Left hindlimb (tissue), 1 donor: Measurements from ENCODE around the gene ACAP1.
A peak's percentile ranks its signal among the peaks of the same experiment; 100 is the strongest.

ENCODE experiments used
- DNase-seq: peaks from one replicate; pipeline ENCODE4 v3.0.0-alpha.2; 2018

Gene ACAP1

DNA sequence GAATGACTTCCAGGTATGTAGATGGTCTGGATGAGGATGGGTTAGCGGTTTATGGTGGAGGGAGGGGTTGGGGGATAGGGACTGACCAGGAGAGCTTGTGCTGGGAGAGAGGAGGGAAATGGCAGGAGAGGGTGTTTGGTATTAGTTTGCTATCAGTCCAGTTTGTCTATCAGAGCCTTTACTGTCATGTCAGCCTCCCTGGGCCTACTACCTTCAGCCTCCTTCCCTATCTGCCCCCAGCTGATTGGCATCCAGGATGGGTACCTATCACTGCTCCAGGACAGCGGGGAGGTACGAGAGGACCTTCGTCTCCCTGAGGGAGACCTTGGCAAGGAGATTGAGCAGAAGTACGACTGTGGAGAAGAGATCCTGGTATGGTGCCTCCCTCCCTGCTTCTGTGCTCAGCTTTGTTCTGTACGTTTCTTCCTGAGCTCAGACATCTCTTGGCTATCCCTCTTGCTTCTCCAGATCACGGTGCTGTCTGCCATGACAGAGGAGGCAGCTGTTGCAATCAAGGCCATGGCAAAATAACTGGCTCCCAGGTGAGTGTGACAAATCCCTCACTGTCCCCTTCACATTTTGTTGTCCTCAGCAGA lies 25.1 kb upstream of the ACAP1 start:
- no peak for DNase-seq

DNA sequence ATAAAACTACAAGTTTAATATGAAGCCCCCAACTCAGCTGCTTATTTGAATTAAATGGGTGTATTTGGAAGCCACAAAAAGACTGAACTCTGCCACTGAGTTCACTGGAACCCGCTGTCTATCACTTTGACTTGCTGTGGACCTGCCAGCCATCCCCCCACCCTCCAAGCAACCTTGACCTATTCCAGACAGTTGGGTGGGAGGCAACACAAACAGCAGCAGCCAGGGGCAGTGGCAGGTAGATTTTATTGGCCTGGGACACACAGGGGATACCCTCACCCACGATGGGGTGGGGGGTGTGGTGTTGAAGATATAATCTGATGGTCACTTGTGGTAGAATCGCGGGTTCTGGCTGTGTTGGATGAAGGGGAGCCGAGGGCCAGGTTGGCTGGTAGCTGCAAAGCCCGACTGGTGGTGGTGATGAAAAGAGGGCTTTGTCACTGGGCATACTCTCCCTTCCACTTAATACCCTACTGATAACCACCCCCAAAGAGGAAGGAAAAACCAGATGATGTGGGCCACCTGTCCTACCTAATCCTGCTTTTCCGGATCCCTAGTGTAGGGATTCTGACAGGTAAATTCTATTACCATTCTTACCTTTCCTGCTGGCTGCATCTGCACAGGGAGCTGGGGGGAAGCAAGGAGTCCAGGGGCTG lies 23.8 kb upstream of the ACAP1 start:
- no peak for DNase-seq

DNA sequence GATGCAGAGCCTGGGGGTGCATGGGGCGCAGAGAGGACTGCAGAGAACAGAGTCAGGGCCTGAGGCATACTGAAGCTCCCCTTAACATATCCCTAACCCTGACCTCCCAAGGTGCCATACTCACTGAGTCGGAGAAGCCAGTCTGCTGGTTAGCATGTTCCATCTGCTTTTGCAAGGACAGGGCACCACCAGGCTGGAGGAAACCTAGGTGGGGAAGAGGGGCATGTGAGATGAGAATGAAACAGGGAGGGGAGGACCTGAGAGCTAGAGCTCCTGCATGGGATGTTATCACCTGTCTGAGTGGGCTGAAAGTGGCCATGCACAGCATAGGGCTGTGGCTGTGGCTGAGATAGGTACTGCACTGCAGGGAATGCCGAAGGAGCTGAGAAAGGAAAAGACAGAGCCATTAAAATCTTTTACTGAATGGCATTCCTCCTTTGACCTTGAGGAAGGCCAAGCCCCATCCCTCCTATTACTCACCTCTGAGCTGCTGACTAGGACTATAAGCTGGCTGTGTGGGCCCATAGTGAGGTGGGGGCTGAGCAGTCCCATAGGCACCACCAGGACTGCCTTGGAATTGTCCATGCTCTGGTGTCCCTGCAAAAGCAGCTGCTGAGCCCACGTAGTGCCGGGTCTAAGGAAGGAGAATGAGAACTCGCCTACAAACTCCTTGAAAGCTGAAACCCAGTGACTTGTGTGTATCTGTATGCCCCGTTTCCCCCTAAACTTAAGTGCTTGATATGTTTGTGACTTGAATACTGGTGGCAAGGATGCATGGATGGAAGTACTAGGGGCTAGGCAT lies 23.0 kb upstream of the ACAP1 start:
- no peak for DNase-seq

DNA sequence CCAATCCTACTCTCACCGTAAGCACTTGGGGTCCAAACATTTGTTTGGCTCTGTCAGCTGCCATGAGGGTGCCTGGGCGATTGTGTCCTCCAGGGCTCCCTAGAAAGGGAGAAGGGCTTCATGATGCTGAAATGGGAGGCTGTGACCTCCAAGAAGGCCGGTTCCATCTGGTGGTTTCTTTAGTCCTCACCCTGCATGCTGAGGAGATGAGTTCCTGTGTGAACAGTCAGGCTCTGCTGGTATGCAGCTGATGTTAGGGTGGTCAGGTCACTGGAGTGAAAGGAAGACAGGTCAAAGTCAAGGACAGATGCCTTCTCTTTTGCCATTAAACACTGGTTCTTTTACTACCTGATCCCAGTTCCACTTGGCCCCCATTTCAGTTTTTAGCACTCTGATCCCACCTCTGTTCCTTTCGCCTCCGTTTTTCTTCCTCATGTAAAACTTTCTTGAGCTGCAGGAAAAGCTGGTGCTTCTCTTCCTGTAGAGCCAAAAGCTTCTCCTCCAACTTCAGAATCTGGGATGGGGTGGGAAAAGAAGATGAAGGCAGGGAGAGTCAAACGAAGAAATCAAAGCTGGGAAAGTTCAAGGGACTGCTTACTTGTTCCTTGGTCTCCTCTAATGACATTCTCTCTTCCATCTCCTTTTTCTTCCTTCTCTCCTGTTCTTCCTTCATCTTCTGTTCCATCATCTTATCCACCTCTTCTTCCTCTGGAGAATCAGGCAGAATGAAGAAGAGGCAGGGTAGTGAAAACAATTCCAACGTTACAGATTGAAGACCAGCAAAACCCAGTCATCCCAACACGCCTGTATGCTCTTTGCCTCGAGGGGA lies 22.2 kb upstream of the ACAP1 start:
- DNase-seq, result no peak

DNA sequence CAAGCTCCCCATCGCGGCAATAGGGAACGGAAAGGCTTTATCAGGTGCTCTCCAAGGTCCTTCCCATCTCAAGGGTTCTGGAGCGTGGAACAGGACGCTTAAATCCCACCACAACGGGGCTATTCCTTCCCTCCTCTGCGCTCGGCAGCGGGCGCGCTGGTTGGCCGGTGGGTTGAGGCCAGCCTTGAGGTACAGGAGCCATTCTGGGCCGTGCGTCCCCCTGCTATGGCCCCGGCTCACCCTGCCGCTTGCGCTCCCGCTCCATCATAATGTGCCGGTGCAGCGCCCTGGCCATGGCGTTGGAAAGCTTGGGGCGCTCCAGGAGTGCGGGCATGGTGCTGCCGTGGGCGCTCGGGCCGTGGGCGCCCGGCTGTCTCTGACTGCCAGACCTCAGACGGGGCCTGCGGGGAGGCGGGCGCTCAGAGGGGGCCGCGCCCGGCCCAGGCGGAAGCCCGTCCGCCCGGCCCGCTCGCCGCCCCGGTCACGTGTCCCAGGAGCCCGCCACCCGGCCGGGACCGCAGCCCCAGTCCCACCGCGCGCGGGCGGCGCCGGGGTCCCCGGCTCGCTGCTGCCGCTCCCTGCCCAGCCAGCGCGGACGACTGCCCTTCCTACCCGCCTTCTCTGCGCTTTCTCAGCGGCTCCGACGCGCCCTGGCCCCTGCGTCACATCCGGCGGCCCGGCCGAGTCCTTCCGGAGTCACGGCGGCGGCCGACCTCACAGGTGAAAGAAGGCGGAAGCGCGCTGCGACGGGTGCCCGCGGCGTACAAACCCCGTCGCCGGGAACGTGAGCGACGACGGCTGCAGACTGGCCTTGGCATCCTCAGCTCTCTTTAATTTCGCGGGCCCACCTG lies 21.4 kb upstream of the ACAP1 start, which contains the start of gene GPS2:
GPS2 (minus strand) TSS at position 642 of the 851 bp plus-strand sequence; CDS start at position 334, 308 bp downstream.
- peak; percentile 91 for DNase-seq

DNA sequence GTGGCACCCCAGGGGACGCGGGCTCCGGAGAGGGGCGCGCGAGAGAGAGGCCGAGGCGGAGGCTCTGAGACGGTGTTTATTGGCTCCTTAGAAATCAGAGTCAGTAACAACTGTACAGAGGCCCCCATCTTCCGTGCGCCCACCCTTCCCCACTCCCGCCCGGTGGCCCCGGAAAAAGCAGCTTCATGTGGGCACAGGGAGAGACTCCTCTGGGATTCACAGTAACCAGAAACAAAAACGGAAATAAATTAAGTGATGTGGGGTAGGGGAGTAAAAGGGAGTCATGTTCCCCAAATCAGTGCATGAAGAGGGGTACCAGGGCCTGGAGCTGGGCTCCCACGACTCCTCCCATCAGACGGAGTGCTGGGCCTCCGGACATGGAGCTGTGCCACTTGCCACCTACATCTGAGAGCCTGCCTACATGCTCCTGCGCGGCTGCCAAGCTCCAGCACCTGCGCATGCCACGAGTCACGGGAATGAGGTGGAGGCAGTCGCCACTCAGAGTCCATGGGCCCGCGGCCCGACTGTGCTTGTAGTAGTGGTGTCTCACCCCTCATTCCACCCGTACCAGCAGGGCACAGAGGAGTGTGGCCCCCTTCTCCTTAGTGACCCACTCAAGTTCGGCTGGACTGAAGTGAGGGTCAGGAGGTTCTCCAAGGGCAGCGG lies 20.6 kb upstream of the ACAP1 start:
- no peak for DNase-seq

DNA sequence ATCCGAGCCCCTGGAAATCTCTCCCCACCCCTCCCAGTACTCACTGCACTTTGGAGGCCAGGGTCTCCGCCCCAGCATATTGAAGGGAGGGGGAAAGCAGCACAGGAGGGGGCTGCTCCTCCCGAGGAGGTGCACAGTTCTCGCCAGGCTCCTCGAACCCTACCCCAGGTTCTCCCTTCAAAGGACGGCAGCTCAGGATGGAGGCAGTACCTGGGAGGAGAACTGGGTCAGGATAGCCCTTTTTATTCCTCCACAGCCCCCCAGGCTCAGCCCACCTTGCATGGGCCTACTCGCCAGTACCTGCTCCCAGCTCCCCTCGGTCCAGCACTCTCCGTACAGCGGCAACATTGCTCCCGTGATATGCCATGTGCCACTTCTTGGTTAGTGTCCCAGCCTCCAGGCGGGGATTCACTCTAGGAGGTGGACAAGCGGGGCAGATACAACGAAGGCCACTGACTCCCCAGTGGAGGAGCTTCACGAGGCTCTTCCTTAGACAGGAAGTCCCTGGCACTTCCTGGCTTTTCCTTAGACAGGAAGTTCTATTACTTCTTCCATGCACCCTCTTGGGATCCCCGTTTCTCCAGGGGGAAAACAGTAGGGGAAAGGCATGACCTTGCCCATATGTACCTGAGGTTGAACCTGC lies 19.0 kb upstream of the ACAP1 start:
- DNase-seq, result no peak

DNA sequence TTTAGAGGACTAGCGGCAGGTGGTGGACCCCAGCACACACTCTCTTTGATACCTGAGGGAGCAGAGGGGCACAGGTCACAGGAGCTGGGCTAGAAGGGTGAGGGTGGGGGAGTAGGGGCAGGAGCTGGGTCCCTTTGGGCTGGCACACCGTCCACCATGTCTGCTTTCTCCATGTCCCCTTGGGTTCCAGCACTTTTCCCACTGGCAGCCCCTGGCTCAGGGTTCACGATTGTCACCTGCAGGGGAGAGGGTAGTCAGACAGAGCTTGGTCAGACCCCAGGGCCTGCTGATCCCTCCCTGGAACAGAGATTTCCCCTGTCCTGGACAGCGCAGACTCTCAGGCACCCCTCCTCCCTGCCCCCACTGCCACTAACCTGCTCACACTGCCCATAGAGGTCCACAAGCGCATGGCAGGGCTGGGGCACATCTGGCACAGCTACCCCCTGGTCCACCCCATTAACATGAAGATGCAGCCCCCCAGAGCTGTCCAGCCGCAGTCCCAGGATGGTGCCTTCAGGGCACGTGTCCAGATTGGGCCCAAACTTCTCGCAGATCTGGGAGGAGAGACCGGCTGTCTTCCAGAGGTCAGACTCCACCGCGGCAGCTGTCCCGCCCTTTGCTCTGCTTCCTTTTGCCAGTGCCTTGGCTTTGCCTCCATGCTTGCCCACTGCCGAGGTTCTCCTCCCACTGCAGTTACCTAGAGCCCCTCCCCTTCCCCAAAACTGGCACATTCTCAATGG lies 18.0 kb upstream of the ACAP1 start:
- no peak for DNase-seq

DNA sequence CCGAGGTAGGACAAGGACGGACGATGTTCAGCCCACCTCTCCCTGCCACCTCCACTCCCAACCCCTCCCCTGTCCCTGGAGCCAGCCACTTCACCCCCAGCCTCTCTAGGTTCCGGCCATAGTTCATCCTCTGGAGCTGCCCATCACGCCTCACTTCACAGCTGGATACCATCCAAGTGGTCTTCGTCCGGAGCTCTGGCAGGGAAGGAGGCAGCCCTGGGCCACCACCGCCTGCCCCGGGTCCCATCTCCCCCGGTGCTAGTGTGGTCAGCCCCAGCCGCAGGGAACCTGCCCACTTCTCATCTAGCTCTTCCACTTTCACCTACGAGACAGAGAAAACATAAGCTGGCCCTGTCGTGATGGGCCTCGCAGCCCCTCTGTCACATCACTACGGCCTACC lies 14.9 kb upstream of the ACAP1 start:
- DNase-seq, result no peak

DNA sequence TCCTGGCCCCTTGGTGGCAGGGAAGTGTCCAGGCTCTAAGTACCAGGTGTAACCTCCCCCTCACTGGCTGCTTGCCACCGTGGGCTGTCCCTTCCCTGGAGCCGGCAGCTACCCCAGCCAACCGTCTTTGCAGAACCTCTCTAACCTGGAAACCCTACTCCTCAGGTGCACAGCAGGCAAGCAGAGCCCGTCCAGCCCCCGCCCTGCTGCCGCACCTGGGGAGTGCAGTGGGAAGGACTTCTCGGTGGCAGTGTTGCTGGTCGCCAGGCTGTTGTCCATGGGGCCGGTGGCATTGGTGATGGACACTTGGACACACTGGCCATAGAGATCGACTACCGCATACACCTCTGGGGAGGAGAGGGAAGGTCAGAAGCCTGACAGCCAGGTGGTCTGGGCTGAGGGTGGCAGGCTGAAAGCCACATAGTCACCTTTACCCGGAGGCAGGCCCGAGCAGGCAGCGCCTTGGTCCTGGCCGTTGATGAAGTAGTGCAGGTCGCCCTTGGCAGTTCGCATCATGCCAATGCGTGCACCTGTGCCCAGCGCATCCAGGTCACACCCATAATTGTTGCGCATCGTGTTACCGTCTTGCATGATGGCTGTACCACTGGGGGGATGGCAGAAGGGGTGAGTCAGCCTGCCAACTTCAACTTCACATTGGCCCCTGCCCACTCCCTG lies 13.7 kb upstream of the ACAP1 start:
- DNase-seq, result no peak

DNA sequence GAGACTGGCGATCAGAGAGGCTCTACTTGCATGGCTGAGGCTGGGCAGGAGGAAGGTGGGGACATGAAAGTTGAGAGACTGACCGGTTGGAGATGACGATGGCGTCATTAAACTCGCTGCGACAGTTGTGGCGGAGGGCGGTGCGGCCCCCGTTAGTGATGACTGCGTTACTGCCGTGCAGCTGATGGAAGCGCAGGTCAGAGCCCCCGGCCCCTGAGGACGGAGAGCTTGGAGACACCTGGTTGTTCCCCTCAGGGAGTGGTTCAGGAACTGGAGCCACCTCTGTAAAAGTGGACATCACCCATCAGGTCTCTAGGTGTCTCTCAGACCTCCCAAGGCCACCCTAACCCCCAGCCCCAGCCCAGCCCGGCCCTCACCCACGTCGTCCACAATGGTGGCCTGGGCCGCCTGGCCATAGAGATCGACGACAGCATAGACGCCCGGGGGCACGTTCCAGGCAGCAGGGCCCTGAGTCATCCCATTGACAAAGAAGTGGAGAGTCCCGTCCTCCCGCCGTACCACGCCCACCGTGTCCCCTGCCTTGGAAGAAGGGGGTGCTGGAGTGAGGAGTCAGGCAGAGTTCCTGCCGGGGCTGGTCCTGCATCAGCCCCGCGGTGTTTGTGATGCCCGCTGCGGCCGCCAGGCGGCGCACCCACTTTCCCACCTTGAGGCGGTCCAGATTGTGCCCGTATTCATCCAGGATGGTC lies 12.4 kb upstream of the ACAP1 start:
- no peak for DNase-seq

DNA sequence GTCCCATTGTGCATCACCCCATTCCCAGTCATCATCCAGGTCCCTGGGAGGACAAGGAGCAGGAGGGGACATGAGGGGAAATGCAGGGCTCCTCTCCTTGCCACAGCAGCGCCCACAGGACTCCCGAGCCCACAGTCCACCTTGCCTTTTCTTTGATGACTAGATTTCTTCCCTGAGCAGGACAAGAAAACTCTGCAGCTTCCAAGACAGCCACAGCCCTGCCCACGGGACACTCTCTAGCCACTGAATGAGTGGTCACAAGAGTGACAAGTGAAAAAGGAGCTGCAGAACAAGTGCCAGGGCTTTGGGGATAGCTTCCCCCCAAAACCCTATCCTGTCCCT lies 11.9 kb upstream of the ACAP1 start:
- no peak for DNase-seq

DNA sequence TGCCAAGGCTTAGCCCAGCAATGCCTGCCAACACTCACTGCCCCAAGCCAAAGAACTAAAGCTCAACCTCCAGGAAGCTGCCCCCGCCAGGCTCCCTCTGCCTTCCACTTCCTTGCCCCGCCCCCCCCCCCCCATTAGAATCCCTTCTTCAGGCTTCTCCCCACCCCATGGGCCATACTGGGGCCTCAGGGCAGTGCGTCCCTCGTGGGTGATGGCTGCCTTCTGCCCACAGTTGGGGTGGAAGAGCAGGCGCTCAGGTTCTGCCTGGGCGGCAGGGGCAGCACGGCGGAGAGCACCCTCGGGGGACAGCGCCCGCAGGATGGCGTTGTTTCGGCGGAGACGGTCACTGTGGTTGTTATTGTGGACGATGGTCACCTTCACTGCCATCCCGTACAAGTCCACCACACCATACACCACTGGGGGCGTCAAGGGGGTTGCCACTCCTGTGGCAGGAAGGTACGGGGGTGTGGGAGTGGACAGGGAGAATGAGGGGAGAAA lies 11.2 kb upstream of the ACAP1 start:
- DNase-seq, result no peak

DNA sequence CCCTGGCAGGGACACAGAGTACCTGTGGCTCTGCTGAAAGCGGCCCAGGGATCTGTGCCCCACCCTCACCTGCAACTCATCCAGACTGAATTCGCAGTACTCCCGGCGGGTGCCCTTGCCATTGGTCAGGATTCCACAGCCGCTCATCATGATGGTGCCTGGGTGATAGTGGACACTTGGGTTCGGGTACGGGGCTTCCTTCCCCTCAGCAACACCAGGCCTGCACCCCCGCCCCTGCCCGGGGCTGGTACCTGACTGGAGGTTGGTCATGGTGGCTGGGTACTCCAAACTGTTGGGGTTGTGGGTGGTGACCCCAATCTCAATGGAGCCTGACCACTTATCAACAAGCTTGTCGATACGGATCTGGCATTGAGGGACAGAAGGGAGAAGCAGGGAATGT lies 10.1 kb upstream of the ACAP1 start:
- DNase-seq, result no peak

DNA sequence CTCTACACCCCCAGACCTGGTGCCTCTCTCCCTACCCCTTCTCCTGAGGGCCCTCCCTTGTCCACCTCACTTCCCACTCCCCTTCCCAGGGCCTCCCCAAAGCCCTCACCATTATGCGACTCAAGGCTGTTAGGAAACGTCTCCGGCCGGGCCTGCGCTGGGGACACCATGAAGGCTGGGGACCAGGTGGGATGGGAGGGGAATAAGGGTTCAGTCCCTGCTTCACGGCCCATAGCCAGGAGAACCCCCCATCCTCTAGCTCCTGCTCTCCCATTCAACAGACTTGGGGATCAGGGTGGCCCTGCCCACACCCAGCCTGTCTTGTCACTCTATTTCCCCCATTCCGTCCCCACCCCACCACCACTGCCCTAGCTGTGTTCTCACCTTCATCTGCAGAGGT lies 9.3 kb upstream of the ACAP1 start:
- DNase-seq, result no peak

DNA sequence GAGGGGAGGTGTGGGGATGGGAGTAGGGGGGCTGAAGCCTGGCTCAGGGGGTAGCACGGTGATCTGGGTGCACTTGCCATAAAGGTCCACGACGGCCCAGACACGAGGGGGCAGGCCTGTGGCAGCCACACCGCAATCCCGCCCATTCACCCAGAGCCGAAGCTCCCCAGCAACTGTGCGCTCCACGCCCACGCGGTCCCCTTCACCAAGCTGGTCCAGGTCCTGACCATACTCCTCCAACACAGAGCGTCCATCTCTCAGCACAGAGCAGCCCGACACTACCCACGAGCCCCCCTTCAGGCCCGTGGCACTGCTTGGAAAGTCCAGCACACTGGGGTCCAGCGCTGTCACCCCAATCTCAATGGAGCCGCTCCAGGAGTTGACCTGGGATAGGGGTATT lies 8.8 kb upstream of the ACAP1 start:
- DNase-seq, result no peak

DNA sequence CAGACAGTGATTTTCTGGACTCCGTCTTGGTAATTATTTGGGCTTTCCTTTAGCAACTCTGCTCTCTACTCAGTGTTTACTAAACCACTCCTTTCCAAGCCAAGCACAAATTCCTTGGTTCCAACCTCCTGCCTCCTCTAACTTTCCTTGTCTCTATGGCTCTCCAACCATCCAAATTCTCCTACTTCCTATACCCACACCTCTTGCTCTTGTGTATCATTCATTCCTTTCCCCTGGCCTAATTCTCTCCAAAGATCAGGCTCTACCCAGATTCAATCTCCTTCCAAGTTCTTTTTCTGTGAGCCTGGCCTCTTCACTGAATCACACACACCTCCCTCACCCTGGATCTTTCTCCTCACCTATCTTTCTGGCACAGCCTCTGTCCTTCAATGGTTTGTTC lies 8.3 kb upstream of the ACAP1 start:
- no peak for DNase-seq

DNA sequence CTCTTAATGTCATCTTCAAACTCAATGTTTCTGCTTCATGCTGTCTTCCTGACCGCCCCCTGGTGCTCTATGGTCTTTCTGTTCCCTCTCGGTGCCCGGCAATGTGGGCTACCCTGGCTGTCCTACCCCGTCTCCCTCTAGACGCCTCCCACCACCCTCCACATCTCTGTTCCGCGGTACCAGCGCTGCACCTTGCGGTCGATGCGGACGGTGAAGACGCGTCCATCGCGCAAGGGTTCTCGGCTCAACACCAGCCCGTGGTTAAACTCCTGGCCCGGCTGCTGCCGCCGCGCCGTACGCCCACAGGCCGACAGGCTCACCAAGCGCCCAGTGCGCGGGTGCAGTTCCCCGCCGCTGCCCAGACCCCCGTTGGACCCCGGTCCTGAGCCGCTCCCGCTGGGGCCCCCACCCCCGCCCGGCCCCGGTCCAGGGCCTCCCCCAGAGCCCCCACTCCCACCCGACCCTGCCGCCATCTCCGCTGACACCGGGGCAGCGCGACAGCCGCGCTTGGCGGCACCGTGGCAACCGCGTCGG lies 7.4 kb upstream of the ACAP1 start, which contains the start of gene NEURL4:
NEURL4 (minus strand) TSS at position 496 of the 534 bp plus-strand sequence; CDS start at position 473, 23 bp downstream.
- no peak for DNase-seq
